Mucosa of descending colon (tissue), 3 donors: Measurements from ENCODE around the gene PPP1R16B. TPM values are rescaled to one million over a fixed set of nuclear protein-coding genes. Genes with fewer than 3 reads are reported as not detected.

Experiments
- ATAC-seq: fragments of 200-7000 bp; cut with Tn5 transposase; one replicate; pipeline ENCODE4 v1.9.1; 2020; ENCODE audit warnings: mild to moderate bottlenecking, moderate library complexity
- DNase-seq, 3 donors: peaks; one replicate each; pipeline ENCODE4 v3.0.0-alpha.2; 2020
- H3K36me3 ChIP-seq: fragments of 200-600 bp; one replicate; pipeline ENCODE4 v1.8.0; 2021; ENCODE audit warnings: low read depth, mild to moderate bottlenecking
- H3K4me1 ChIP-seq: fragments of 200-600 bp; one replicate; pipeline ENCODE4 v1.8.0; 2021; ENCODE audit warnings: low read depth, mild to moderate bottlenecking
- H3K4me3 ChIP-seq: fragments of 200-600 bp; one replicate; pipeline ENCODE4 v1.8.0; 2021; ENCODE audit warnings: mild to moderate bottlenecking
- H3K9me3 ChIP-seq: fragments of 200-600 bp; one replicate; pipeline ENCODE4 v1.8.0; 2021; ENCODE audit warnings: mild to moderate bottlenecking
- CTCF ChIP-seq: fragments of 200-600 bp; IDR thresholded peaks from one replicate; pipeline ENCODE4 v1.8.0; 2022; ENCODE audit warnings: antibody characterized with exemption, mild to moderate bottlenecking
- intact Hi-C, 2 donors: fragments of 100-400 bp; cut with DNase I in 1 of 2; cut with micrococcal nuclease in 1 of 2; formaldehyde crosslinking; loops; one replicate each; pipeline versions ENCODE4 v1.11.0 to v1.11.1; 2022; cut with DNase I, micrococcal nuclease
- total RNA-seq, 3 donors: library from RNA; stranded (reverse); fragmentation: NEBNext Ultra II Directional in 2 of 3; extraction: Animal tissue kit (Norgen Biotek cat#: 25700) in 2 of 3; gene quantifications; one replicate each; pipeline versions ENCODE4 v1.2.1 to v1.2.4, GENCODE V29; 2021 to 2023
- donor health status: DM: no; HTN: no; CAD: no; lungs with moderate emphysema.
- donor health status: DM: no; HTN: no; CAD: no.
- donor health status: DM: no; HTN: yes; CAD: no.

PPP1R16B gene
- total RNA-seq, 3 donors from 2014 or later, result 4.4 to 5.6 (median 4.4) TPM

DNA sequence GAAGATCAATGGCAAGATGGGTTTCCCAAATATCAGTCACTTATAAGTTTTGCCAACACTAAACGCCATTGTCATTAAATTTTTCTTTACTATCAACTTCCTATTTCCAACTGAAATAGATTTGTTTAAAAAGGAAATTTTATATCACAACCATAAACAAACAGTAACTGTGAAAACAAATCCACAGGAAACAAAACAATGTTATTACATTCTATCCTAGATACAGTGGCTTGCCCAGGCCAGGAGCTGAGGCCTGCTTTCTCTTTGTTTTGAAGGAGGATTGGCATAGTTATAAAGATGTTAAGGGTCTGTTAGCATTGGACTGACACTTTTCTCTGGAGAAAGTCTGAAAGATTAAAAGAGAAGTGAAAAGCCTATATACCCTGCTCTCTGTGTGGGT lies 24.9 kb downstream of the PPP1R16B start:
- ATAC-seq (no peak), DNase-seq (no peak)
- no peak for TF ChIP-seq CTCF
- Histone ChIP-seq H3K36me3 (no peaks in the 10 kb centered on the region), H3K4me1 (no peaks in the 10 kb centered on the region), H3K9me3 (no peaks in the 10 kb centered on the region), H3K4me3 (no peak overlapping the region)
- intact Hi-C loops, result no loop called here

DNA sequence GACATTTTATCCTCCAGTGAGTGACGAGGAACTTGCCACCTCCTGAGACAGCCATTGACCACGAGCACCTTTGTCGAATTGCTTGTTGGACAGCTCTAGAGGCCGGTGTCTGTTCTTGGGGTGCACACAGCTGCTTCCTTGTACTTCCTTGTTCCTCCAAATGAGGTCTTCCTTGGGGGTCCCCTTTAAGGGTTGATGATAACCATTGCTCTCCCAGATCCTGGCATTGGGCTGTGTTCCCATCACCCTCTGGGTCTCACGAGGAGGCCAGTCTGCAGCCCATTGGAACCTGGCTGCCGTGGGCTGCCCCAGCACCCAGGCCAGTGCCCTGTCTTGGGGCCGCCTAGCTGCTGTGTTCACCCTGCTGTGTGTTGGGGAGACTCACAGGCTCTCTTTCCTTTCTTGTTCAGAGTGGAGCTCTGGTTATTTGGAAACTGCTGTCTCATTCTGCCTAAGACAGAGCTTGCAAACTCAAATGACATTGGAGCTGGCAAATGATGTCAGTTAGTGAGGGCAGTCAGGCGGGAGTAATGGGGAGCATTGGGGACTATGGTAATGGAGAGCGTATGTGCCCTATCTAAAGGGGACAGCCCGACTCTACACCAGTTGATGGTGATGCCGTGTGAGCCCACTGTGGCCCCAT lies 25.7 kb downstream of the PPP1R16B start:
- Histone ChIP-seq H3K9me3 (no peaks in the 10 kb centered on the region), H3K36me3 (no peaks in the 10 kb centered on the region), H3K4me3 (no peak overlapping the region), H3K4me1 (no peaks in the 10 kb centered on the region)
- intact Hi-C loops, result no loop called here
- DNase-seq, result no peak
- no peak for TF ChIP-seq CTCF
- no peak for ATAC-seq

- H3K9me3 ChIP-seq, result no peaks in the 10 kb centered on the region
- no peaks in the 10 kb centered on the region for H3K36me3 ChIP-seq
- no peak for TF ChIP-seq CTCF
- intact Hi-C loops, result no loop called here
- no peak overlapping the region for H3K4me3 ChIP-seq
- ATAC-seq, result no peak
- DNase-seq, result no peak
- H3K4me1 ChIP-seq, result no peaks in the 10 kb centered on the region
These were observed 26.6 kb downstream of the PPP1R16B start for GRCh38 chr20:38831995-38832620.

DNA sequence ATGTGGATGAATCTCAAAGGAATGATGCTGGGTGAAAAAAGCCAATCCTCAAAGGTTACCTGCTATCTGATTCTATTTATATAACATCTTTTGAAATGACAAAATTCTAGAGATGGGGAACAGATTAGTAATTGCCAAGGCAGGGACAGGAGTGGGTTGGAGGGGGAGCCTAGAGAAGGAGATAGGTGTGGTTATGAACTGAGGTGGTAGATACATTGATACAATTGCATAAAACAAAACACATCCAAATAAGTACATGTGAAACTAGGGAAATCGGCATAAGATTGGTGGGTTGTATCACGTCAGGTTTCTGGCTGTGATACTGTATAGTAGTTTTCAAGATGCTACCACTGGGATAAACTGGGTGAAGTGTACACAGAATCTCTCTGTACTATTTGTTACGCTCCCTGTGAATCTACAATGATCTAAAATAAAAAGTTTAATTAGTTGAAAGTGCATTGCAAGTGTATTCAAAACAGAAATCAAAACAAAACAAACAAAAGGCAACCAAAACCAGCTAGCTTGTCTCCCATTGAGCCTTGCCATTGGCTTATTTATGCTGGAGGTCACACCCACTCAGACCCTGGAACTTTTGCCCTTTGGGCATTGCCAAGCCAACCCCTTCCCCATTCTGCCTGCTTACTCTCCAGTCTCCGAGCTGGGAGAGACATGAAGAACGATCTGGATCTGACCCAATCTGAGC lies 27.8 kb downstream of the PPP1R16B start:
- H3K4me3 ChIP-seq, result no peak overlapping the region
- no peaks in the 10 kb centered on the region for H3K36me3 ChIP-seq
- intact Hi-C loops, result no loop called here

GRCh38 chr20:38833857-38834164 lies 28.3 kb downstream of the PPP1R16B start:
- TF ChIP-seq CTCF, result no peak
- Histone ChIP-seq H3K36me3 (no peaks in the 10 kb centered on the region), H3K4me3 (no peak overlapping the region), H3K4me1 (no peaks in the 10 kb centered on the region), H3K9me3 (no peaks in the 10 kb centered on the region)
- intact Hi-C loops, result no loop called here
- peak; percentile 46 for ATAC-seq
- no peak for DNase-seq

More for the DNA sequence above, 27.8 kb downstream of the PPP1R16B start:
- Histone ChIP-seq H3K4me1 (no peaks in the 10 kb centered on the region), H3K9me3 (no peaks in the 10 kb centered on the region)
- no peak for TF ChIP-seq CTCF
- DNase-seq, result no peak
- no peak for ATAC-seq
